A673 (cell line): Measurements from ENCODE around the gene CCDC82.

ENCODE experiments used
- EZH2 ChIP-seq: fragments of 200-600 bp; sonication (generic); IDR thresholded peaks from 2 replicates; pipeline ENCODE4 v1.6.1; 2017; ENCODE audit warnings: borderline replicate concordance, low read depth, mild to moderate bottlenecking, mixed read lengths, antibody characterized with exemption, low read length; ENCODE audit not compliant: poor library complexity, severe bottlenecking
- TF ChIP-seq, protein P1 (sequence below): fragments of 300-800, 200-600 bp; sonication (generic); conservative IDR thresholded peaks from 2 replicates; pipeline ENCODE4 v1.5.1; 2017; ENCODE audit warnings: low read depth, mild to moderate bottlenecking, antibody characterized with exemption, low read length, moderate library complexity, mixed read lengths

DNA sequence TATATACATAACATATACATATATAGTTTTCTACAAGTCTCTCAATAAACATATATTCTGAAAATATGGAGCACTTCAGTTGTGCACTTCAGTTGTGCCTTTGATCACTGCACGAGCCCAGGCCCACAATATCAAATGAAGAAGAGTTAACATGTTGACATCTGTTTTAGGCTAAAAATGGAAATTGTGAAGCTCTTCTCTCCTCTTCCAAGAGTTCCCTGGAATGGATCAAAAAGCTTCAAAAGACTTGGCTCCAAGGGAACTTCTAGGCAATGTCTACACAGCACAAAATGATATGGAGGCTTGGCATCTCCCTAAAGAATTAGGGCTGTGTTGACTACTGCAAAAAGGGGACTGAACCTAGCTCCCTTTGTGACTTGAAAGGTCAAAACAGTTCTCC, 83.6 kb downstream of the CCDC82 start:
- no peak for TF ChIP-seq EZH2
- TF ChIP-seq, protein P1, sequence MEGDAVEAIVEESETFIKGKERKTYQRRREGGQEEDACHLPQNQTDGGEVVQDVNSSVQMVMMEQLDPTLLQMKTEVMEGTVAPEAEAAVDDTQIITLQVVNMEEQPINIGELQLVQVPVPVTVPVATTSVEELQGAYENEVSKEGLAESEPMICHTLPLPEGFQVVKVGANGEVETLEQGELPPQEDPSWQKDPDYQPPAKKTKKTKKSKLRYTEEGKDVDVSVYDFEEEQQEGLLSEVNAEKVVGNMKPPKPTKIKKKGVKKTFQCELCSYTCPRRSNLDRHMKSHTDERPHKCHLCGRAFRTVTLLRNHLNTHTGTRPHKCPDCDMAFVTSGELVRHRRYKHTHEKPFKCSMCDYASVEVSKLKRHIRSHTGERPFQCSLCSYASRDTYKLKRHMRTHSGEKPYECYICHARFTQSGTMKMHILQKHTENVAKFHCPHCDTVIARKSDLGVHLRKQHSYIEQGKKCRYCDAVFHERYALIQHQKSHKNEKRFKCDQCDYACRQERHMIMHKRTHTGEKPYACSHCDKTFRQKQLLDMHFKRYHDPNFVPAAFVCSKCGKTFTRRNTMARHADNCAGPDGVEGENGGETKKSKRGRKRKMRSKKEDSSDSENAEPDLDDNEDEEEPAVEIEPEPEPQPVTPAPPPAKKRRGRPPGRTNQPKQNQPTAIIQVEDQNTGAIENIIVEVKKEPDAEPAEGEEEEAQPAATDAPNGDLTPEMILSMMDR, result no peak
